Fibroblast of the aortic adventitia (primary cell): ENCODE results near the gene PCNA. TPM values are rescaled to one million over a fixed set of nuclear protein-coding genes. Genes with fewer than 3 reads are reported as not detected.
"Not testable (repeated sequence)": the region's sequence is repeated elsewhere in the genome, so short reads cannot be mapped to it uniquely, and the experiment has no call there.

Experiments
- DNase-seq: peaks from one replicate; pipeline ENCODE4 v3.0.0-alpha.2; 2010; ENCODE audit warnings: low read depth
- H3K4me3 ChIP-seq: 2 replicates; pipeline ENCODE4 v1.5.1; 2011; ENCODE audit warnings: low read depth, mild to moderate bottlenecking, control low read depth, low read length, moderate library complexity
- CTCF ChIP-seq: IDR thresholded peaks from 2 replicates; pipeline ENCODE4 v1.5.1; 2011; ENCODE audit warnings: mild to moderate bottlenecking, low read length, control low read depth, inconsistent platforms; ENCODE audit not compliant: insufficient read depth
- total RNA-seq: library from RNA; depleted of rRNA; stranded (reverse); fragments of >200 nt; gene quantifications from 2 replicates; pipeline ENCODE4 v1.2.3, GENCODE V29; 2012; ENCODE audit warnings: low replicate concordance

PCNA gene
- total RNA-seq, 1 donor: 307 TPM

GRCh38 chr20:5090191-5090590 is 29.6 kb downstream of the PCNA start:
- TF ChIP-seq CTCF: no peak
- no peak for DNase-seq
- H3K4me3 ChIP-seq: no peak overlapping the region

GRCh38 chr20:5088688-5089087 is 31.1 kb downstream of the PCNA start:
- TF ChIP-seq CTCF: no peak
- no peak for DNase-seq
- H3K4me3 ChIP-seq: no peak overlapping the region

GRCh38 chr20:5085380-5085779 is 34.4 kb downstream of the PCNA start:
- no peak overlapping the region for H3K4me3 ChIP-seq
- TF ChIP-seq CTCF: no peak
- DNase-seq: no peak

- peak; percentile 87 for DNase-seq
- TF ChIP-seq CTCF: no peak
- H3K4me3 ChIP-seq: no peak overlapping the region
These were observed 39.3 kb downstream of the PCNA start for GRCh38 chr20:5080384-5080877.

- DNase-seq: peak; percentile 73
- H3K4me3 ChIP-seq: peak overlapping the region; percentile 13
These were observed 41.3 kb downstream of the PCNA start for GRCh38 chr20:5078399-5078958.

GRCh38 chr20:5077761-5078387 is 41.9 kb downstream of the PCNA start:
- peak overlapping the region; percentile 13 for H3K4me3 ChIP-seq
- peak; percentile 4 for DNase-seq
- TF ChIP-seq CTCF: no peak

More at GRCh38 chr20:5078399-5078958, 41.3 kb downstream of the PCNA start:
- no peak for TF ChIP-seq CTCF

- not testable (repeated sequence) for H3K4me3 ChIP-seq, DNase-seq
These were observed 42.8 kb downstream of the PCNA start for GRCh38 chr20:5076913-5077312.
